NCI-H1092 treated with DMSO at 0.1 percent for 48 hours (cell line): ENCODE results near the gene BCAS1.
A peak's percentile ranks its signal among the peaks of the same experiment; 100 is the strongest.

ENCODE experiments used
- DNase-seq: peaks from one replicate; lab custom pipeline; 2025; lab: John Stamatoyannopoulos, UW

Gene BCAS1

GRCh38 chr20:54103067-54103761 lies 32.8 kb upstream of the BCAS1 start:
- DNase-seq: peak; percentile 40

GRCh38 chr20:54102543-54102942 lies 32.1 kb upstream of the BCAS1 start:
- no peak for DNase-seq

- no peak for DNase-seq
Observed at GRCh38 chr20:54100563-54100962, 30.2 kb upstream of the BCAS1 start.

- no peak for DNase-seq
Observed at GRCh38 chr20:54099894-54100293, 29.5 kb upstream of the BCAS1 start.

GRCh38 chr20:54098047-54098446 lies 27.7 kb upstream of the BCAS1 start:
- DNase-seq: no peak

GRCh38 chr20:54097236-54097529 lies 26.8 kb upstream of the BCAS1 start:
- DNase-seq: no peak

GRCh38 chr20:54095824-54096223 lies 25.4 kb upstream of the BCAS1 start:
- DNase-seq: no peak

- DNase-seq: no peak
Observed at GRCh38 chr20:54094268-54094580, 23.8 kb upstream of the BCAS1 start.

GRCh38 chr20:54093423-54094267 lies 23.3 kb upstream of the BCAS1 start:
- DNase-seq: no peak

- no peak for DNase-seq
Observed at GRCh38 chr20:54092021-54092420, 21.6 kb upstream of the BCAS1 start.

- no peak for DNase-seq
Observed at GRCh38 chr20:54091120-54091480, 20.7 kb upstream of the BCAS1 start.

- DNase-seq: no peak
Observed at GRCh38 chr20:54090230-54091119, 20.1 kb upstream of the BCAS1 start.

- DNase-seq: no peak
Observed at GRCh38 chr20:54088430-54088829, 18.0 kb upstream of the BCAS1 start.

- DNase-seq: no peak
Observed at GRCh38 chr20:54086507-54087039, 16.2 kb upstream of the BCAS1 start.

- DNase-seq: no peak
Observed at GRCh38 chr20:54085910-54086309, 15.5 kb upstream of the BCAS1 start.

GRCh38 chr20:54085425-54085824 lies 15.0 kb upstream of the BCAS1 start:
- no peak for DNase-seq

- DNase-seq: no peak
Observed at GRCh38 chr20:54084727-54085388, 14.5 kb upstream of the BCAS1 start.

- DNase-seq: no peak
Observed at GRCh38 chr20:54084193-54084592, 13.8 kb upstream of the BCAS1 start.

- no peak for DNase-seq
Observed at GRCh38 chr20:54083459-54083858, 13.1 kb upstream of the BCAS1 start.

GRCh38 chr20:54082100-54082499 lies 11.7 kb upstream of the BCAS1 start:
- no peak for DNase-seq

- no peak for DNase-seq
Observed at GRCh38 chr20:54079652-54080051, 9.3 kb upstream of the BCAS1 start.
